Measurements from ENCODE around the gene CRYBA4. TPM values are rescaled to one million over a fixed set of nuclear protein-coding genes. Genes with fewer than 3 reads are reported as not detected.

The CRYBA4 gene
- total RNA-seq, 4 donors from 2014 or later: not detected

DNA sequence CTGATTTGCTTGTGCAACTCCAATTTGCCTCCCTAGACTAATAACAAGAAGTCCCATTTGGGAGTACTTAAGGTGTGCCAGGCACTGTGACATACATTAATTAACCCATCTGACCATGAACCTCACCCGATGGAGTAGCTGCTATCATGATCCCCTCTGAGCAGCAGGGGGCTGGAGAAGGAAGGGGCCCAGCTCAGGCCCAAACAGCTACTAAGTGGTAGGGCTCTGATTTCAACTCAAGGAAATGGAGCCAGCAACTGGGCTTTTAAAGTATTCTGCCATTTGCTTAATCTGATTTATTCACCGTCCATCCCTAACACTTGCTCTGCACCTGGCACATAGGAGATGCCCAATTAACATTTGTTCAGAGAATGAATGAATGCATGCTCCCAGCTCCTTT lies 5.1 kb upstream of the CRYBA4 start:
- no peaks in the 10 kb centered on the region for H3K9me3 ChIP-seq
- H3K27me3 ChIP-seq: peaks cover 0 to 31% of the 10 kb centered on the region in 2 donors
- no peak overlapping the region for H3K4me3 ChIP-seq
- H3K4me1 ChIP-seq: peaks cover 0 to 8% (median 2%) of the 10 kb centered on the region in 4 donors
- no peak for DNase-seq (ENCODE audit: low spot score in 2 of 2)
- H3K36me3 ChIP-seq: no peaks in the 10 kb centered on the region
- no peak overlapping the region for H3K27ac ChIP-seq
- TF ChIP-seq POLR2A (IDR thresholded peaks at IDR 0.05) (no peak), EP300 (IDR thresholded peaks at IDR 0.05) (no peak)
- TF ChIP-seq, protein P1, sequence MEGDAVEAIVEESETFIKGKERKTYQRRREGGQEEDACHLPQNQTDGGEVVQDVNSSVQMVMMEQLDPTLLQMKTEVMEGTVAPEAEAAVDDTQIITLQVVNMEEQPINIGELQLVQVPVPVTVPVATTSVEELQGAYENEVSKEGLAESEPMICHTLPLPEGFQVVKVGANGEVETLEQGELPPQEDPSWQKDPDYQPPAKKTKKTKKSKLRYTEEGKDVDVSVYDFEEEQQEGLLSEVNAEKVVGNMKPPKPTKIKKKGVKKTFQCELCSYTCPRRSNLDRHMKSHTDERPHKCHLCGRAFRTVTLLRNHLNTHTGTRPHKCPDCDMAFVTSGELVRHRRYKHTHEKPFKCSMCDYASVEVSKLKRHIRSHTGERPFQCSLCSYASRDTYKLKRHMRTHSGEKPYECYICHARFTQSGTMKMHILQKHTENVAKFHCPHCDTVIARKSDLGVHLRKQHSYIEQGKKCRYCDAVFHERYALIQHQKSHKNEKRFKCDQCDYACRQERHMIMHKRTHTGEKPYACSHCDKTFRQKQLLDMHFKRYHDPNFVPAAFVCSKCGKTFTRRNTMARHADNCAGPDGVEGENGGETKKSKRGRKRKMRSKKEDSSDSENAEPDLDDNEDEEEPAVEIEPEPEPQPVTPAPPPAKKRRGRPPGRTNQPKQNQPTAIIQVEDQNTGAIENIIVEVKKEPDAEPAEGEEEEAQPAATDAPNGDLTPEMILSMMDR (IDR thresholded peaks at IDR 0.05): no peak
- 49 to 68% methylated on average over 2 of the region's 2 CpGs for WGBS, 2 donors

DNA sequence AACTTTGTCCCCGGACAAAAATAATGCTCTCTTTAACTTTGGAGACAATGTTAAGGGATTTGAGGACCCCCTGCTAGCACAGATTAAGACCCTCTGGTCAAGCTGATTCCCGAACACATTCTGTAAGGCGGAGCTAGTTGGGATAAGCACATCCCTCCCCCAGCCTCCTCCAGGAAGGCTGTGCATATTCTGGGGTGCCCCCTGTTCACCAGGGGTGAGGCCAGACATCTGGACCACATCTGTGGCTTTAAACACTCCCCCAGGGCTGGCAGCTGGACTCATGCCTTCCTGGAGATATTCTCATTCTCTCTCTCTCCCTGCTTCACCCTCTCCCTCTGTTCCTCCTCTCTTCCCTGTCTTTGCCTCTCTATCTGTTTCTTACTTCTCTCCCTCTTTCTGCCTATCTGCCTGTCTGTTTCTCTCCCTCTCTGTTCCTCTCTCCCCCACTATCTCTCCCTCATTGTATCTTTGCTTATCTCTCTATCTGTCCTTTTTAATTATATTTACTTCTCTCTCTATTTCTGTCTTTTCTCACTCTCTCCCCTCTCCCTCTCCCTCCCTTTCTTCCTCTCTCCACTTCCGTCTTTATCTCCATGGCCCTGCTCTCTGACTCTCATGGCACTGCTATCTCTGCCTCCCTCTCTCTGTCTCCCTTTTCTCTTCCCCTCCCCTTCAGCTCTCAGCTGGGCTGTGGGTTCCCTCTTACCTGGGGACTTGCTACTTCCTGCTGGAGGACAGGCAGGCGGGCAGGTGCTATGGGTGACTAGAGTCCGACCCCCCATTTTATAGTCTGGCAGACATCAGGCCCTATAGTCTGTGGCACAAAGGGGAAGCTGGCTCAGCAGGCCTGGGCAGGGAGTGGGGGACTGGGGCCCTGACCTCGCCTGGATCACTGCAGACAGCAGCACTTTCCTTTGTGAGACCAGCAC lies 4.2 kb upstream of the CRYBA4 start, which contains the start of gene CRYBB1:
TSS of gene CRYBB1 (minus strand) at position 757 of the 929 bp plus-strand sequence. CDS start 1,708 bp downstream, outside the sequence.
- H3K36me3 ChIP-seq: no peaks in the 10 kb centered on the region
- H3K4me1 ChIP-seq: peaks cover 0 to 8% (median 2%) of the 10 kb centered on the region in 4 donors
- WGBS, 2 donors: 49 to 60% methylated on average over 6 to 7 of the region's 7 CpGs
- DNase-seq (ENCODE audit: low spot score in 2 of 2): no peak
- H3K4me3 ChIP-seq: no peak within 1 kb of the TSS
- H3K9me3 ChIP-seq: no peaks in the 10 kb centered on the region
- H3K27ac ChIP-seq: peak within 1 kb of the TSS in 2 of 4 donors; percentile 23 to 36
- peaks cover 0 to 29% of the 10 kb centered on the region in 2 donors for H3K27me3 ChIP-seq
- no peak for TF ChIP-seq POLR2A (IDR thresholded peaks at IDR 0.05)
- no peak for TF ChIP-seq EP300 (IDR thresholded peaks at IDR 0.05)
- TF ChIP-seq, protein P1 (IDR thresholded peaks at IDR 0.05): no peak

DNA sequence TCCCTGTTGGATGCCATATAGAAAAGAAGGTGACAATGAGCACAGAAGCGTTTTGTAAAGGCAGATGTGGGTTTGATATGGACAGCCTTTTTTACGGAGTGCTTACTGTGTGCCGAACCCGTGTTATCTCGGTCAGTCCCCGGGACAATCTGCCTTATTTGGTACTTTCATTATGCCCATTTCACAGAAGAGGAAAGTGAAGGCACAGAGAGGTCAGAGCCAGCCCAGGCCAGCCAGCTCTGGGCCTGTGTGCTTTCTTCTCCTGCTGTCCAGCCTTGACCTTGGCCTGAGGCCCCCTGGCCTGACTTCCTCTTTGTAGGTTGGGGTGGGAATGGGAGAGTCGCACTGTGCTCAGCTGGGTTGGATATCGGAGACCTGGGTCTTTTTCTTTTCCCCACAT lies 3.3 kb upstream of the CRYBA4 start:
- Histone ChIP-seq H3K27me3 (peaks cover 0 to 20% of the 10 kb centered on the region in 2 donors), H3K4me1 (peaks cover 0 to 8% (median 2%) of the 10 kb centered on the region in 4 donors), H3K36me3 (no peaks in the 10 kb centered on the region), H3K9me3 (no peaks in the 10 kb centered on the region), H3K4me3 (no peak overlapping the region), H3K27ac (no peak overlapping the region)
- no peak for DNase-seq (ENCODE audit: low spot score in 2 of 2)
- TF ChIP-seq POLR2A (IDR thresholded peaks at IDR 0.05): no peak
- no peak for TF ChIP-seq EP300 (IDR thresholded peaks at IDR 0.05)
- TF ChIP-seq, protein P1 (IDR thresholded peaks at IDR 0.05): no peak
- 79 to 90% methylated on average over 8 of the region's 8 CpGs for WGBS, 2 donors

DNA sequence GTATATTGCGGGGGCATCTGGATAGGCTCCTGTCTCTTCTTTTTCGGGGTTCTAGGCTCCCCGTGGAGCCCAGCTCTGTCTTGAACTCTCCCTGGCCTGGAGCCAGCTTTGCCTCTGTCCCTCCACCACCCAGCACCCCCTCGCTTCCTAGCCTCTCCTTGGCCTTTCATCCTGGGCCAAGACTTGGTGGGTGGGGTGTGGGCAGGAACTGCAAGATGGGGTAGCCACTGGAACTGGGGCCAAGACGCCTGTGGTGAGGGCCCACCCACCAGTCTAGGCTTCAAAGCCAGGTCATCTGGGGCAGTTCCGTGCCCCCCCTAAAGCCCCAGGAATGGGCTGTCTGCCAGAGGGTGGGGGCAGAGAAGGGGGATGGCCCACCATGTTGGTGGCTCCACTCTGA lies 2.3 kb upstream of the CRYBA4 start:
- DNase-seq (ENCODE audit: low spot score in 2 of 2): no peak
- 35 to 38% methylated on average over 6 of the region's 6 CpGs for WGBS, 2 donors
- no peaks in the 10 kb centered on the region for H3K9me3 ChIP-seq
- H3K36me3 ChIP-seq: no peaks in the 10 kb centered on the region
- H3K4me1 ChIP-seq: peaks cover 0 to 8% (median 2%) of the 10 kb centered on the region in 4 donors
- H3K27ac ChIP-seq: no peak overlapping the region
- H3K27me3 ChIP-seq: peaks cover 0 to 13% of the 10 kb centered on the region in 2 donors
- H3K4me3 ChIP-seq: no peak overlapping the region
- TF ChIP-seq, protein P1 (IDR thresholded peaks at IDR 0.05): no peak
- TF ChIP-seq POLR2A (IDR thresholded peaks at IDR 0.05) (no peak), EP300 (IDR thresholded peaks at IDR 0.05) (no peak)

DNA sequence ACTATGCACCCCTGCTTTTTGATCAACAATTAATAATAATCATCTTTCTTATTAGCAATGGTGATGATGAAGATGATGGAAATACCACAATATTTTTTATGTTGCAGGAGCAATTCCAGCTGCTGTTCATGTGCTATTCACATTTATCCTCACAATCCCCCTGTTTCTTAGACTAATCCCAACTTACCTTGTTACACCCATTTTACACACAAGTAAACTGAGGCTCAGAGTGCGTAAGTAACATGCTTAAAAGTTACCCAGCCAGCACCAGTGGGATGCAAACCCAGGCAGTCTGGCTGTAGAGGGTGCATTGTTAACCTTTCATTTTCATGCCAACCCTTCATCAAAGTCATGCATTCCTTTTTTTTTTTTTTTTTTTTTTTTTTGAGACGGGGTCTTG lies 1.6 kb upstream of the CRYBA4 start:
- TF ChIP-seq, protein P1 (IDR thresholded peaks at IDR 0.05): no peak
- TF ChIP-seq POLR2A (IDR thresholded peaks at IDR 0.05) (no peak), EP300 (IDR thresholded peaks at IDR 0.05) (no peak)
- Histone ChIP-seq H3K4me1 (peaks cover 0 to 6% (median 2%) of the 10 kb centered on the region in 4 donors), H3K36me3 (no peaks in the 10 kb centered on the region), H3K27ac (no peak overlapping the region), H3K9me3 (no peaks in the 10 kb centered on the region), H3K27me3 (peaks cover 0 to 10% of the 10 kb centered on the region in 2 donors), H3K4me3 (no peak overlapping the region)
- 76 to 82% methylated on average over 2 of the region's 2 CpGs for WGBS, 2 donors
- no peak for DNase-seq (ENCODE audit: low spot score in 2 of 2)

Measured in tibial nerve (tissue), 4 donors.